ENCODE data around the gene RENBP.
A peak's percentile ranks its signal among the peaks of the same experiment; 100 is the strongest.

The RENBP gene

GRCh38 chrX:153971124-153971449 is 26.6 kb upstream of the RENBP start:
- DNase-seq (ENCODE audit: low read depth) = peak; percentile 86

GRCh38 chrX:153970357-153971123 is 26.1 kb upstream of the RENBP start:
- no peak for DNase-seq (ENCODE audit: low read depth)

GRCh38 chrX:153969904-153970356 is 25.5 kb upstream of the RENBP start:
- DNase-seq (ENCODE audit: low read depth) = no peak

GRCh38 chrX:153969125-153969903 is 24.9 kb upstream of the RENBP start:
- DNase-seq (ENCODE audit: low read depth) = no peak

- peak; percentile 42 for DNase-seq (ENCODE audit: low read depth)
These were observed 24.3 kb upstream of the RENBP start for GRCh38 chrX:153968754-153969124.

GRCh38 chrX:153968255-153968654 is 23.8 kb upstream of the RENBP start:
- DNase-seq (ENCODE audit: low read depth) = no peak

- DNase-seq (ENCODE audit: low read depth) = no peak
These were observed 23.2 kb upstream of the RENBP start for GRCh38 chrX:153967536-153968224.

- no peak for DNase-seq (ENCODE audit: low read depth)
These were observed 22.5 kb upstream of the RENBP start for GRCh38 chrX:153966841-153967535.

- DNase-seq (ENCODE audit: low read depth) = no peak
These were observed 21.8 kb upstream of the RENBP start for GRCh38 chrX:153966283-153966688.

- DNase-seq (ENCODE audit: low read depth) = no peak
These were observed 21.0 kb upstream of the RENBP start for GRCh38 chrX:153965406-153965805.

- no peak for DNase-seq (ENCODE audit: low read depth)
These were observed 19.7 kb upstream of the RENBP start for GRCh38 chrX:153964105-153964504.

- no peak for DNase-seq (ENCODE audit: low read depth)
These were observed 19.1 kb upstream of the RENBP start for GRCh38 chrX:153963546-153963945.

GRCh38 chrX:153961292-153961691 is 16.8 kb upstream of the RENBP start:
- no peak for DNase-seq (ENCODE audit: low read depth)

GRCh38 chrX:153960786-153961185 is 16.3 kb upstream of the RENBP start:
- DNase-seq (ENCODE audit: low read depth) = no peak

GRCh38 chrX:153960077-153960476 is 15.6 kb upstream of the RENBP start:
- no peak for DNase-seq (ENCODE audit: low read depth)

GRCh38 chrX:153959649-153960048 is 15.2 kb upstream of the RENBP start:
- DNase-seq (ENCODE audit: low read depth) = no peak

GRCh38 chrX:153958605-153959004 is 14.2 kb upstream of the RENBP start:
- DNase-seq (ENCODE audit: low read depth) = no peak

- no peak for DNase-seq (ENCODE audit: low read depth)
These were observed 12.8 kb upstream of the RENBP start for GRCh38 chrX:153957224-153957623.

GRCh38 chrX:153956044-153956907 is 11.8 kb upstream of the RENBP start:
- DNase-seq (ENCODE audit: low read depth) = no peak

- no peak for DNase-seq (ENCODE audit: low read depth)
These were observed 10.8 kb upstream of the RENBP start for GRCh38 chrX:153955228-153955732.
